Measurements from ENCODE around the gene TMPRSS9. TPM values are rescaled to one million over a fixed set of nuclear protein-coding genes. Genes with fewer than 3 reads are reported as not detected.

The TMPRSS9 gene
- total and polyA plus RNA-seq, 2 of the 13 experiments (the other 11 are each of a cell fraction or from before 2014, with no cell fraction given) = 2.5 to 5.2 TPM

DNA sequence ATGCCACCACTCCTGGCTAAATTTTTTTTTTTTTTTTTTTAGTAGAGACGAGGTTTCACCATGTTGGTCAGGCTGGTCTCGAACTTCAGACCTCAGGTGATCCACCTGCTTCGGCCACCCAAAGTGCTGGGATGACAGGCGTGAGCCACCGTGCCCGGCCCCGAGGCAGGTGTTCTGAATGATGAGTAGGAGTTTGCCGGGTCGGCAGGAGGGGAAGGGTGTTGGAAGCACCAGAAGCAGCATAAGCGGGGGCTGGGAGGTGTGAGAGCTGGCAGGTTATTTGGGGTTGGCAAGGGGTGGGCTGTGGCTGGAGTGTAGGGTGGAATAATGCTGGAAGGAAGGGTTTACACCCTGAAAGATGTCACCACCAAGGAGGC, 29.8 kb upstream of the TMPRSS9 start (continued):
- TF ChIP-seq, protein P1, sequence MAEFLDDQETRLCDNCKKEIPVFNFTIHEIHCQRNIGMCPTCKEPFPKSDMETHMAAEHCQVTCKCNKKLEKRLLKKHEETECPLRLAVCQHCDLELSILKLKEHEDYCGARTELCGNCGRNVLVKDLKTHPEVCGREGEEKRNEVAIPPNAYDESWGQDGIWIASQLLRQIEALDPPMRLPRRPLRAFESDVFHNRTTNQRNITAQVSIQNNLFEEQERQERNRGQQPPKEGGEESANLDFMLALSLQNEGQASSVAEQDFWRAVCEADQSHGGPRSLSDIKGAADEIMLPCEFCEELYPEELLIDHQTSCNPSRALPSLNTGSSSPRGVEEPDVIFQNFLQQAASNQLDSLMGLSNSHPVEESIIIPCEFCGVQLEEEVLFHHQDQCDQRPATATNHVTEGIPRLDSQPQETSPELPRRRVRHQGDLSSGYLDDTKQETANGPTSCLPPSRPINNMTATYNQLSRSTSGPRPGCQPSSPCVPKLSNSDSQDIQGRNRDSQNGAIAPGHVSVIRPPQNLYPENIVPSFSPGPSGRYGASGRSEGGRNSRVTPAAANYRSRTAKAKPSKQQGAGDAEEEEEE (CRISPR knock-in tag; IDR thresholded peaks at IDR 0.05; ENCODE audit: borderline replicate concordance) = no peak
- TF ChIP-seq ZSCAN21 (CRISPR knock-in tag; IDR thresholded peaks at IDR 0.05; ENCODE audit: borderline replicate concordance) (no peak), SMAD3 (CRISPR knock-in tag; IDR thresholded peaks at IDR 0.05) (no peak), MAZ (IDR thresholded peaks at IDR 0.05; ENCODE audit: borderline replicate concordance, low read depth, low read length) (no peak), MAZ (CRISPR knock-in tag; IDR thresholded peaks at IDR 0.05; ENCODE audit: low read depth) (no peak; the same call in 1 of the 2 replicates), TARDBP (CRISPR knock-in tag; IDR thresholded peaks at IDR 0.05) (no peak), ZNF235 (CRISPR knock-in tag; IDR thresholded peaks at IDR 0.05; ENCODE audit: borderline replicate concordance) (no peak)

DNA sequence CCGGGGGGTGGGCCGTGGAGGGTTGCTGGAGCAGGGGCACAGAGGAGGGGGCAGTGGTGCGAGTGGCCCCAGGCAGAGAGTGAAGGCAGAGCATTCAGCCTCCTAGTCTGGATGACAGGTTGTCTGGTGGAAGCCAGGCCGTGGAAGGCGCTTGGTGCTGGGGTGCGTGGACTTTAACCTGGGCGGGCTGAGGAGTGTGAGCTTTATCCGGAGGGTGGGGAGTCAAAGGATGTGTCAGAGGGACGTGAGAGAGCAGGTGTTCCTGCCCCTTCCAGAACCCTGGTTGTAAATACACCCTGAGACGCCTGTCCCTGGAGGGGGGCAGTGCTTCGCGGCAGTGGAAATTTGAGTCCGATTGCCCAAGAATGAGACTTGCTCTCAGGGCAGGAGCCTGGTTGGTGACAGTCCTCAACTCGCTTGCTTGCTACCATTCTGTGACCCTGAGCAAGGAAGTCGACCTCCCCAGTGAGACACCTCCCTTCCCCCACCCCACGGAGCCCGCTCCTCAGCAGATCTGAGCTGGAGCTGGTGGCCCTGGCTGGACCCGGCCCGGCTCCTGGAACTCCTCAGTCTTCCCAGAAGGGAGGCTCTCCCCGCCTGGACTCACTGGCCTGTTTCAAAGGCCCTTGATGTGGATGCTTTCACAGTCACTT, 29.3 kb upstream of the TMPRSS9 start:
- peaks cover 0 to 7% of the 10 kb centered on the region in 2 experiments; a peak in 1 of 5 replicates for H3K36me3 ChIP-seq (replicated peaks in 1 of 2; ENCODE audit: control insufficient read depth in 1 of 2, insufficient read depth in 2 of 2, low read length in 2 of 2)
- WGBS (ENCODE audit: low lambda C conversion rate) = 0% methylated on average over 1 of the region's 20 CpGs
- DNase-seq (ENCODE audit: low spot score) = peak; percentile 68
- in situ Hi-C loops (cut with HindIII; ENCODE audit: extremely low pct_ligation_motif_present, low pct_unique_long_range_greater_than_20kb) = no loop called here
- H4K20me1 ChIP-seq (ENCODE audit: insufficient read depth, low read length) = peaks cover 6% of the 10 kb centered on the region; the same call in 1 of the 2 replicates
- no peak overlapping the region for H2AFZ ChIP-seq (ENCODE audit: low read length)
- peaks cover 65% of the 10 kb centered on the region for H3K4me1 ChIP-seq (ENCODE audit: insufficient read depth, low read length)
- H3K4me3 ChIP-seq (replicated peaks in 1 of 3; ENCODE audit: insufficient read depth in 1 of 3, low read depth in 2 of 3, low read length in 3 of 3) = peak overlapping the region; percentile 47 to 73 (median 56)
- H3K9ac ChIP-seq (ENCODE audit: insufficient read depth, low read depth, low read length) = peak overlapping the region; percentile 56
- peak overlapping the region; percentile 95 for H3K4me2 ChIP-seq (ENCODE audit: low read depth, low read length)
- H3K9me3 ChIP-seq (ENCODE audit: low read length) = no peaks in the 10 kb centered on the region
- intact Hi-C loops (cut with micrococcal nuclease; ENCODE audit: unreplicated experiment) = no loop called here
- H3K27ac ChIP-seq (ENCODE audit: extremely low read length, insufficient read depth, low read length) = peak overlapping the region; percentile 53
- peak; percentile 73 for FAIRE-seq
- no TSS peak for BruUV-seq (replicated peaks)
- H3K27me3 ChIP-seq (ENCODE audit: control insufficient read depth in 1 of 2, insufficient read depth in 2 of 2, low read length in 2 of 2) = no peaks in the 10 kb centered on the region; a peak in 1 of 5 replicates
- H3K79me2 ChIP-seq (ENCODE audit: insufficient read depth, low read length) = peaks cover 38% of the 10 kb centered on the region
- ATAC-seq = peak; percentile 65
- ChIA-PET CTCF (ENCODE audit: low intra/inter-chr PET ratio, low total read pairs) (no interaction called here), POLR2A (interaction anchor here (0.6 to 3.4 kb wide), 11 partner anchors 15 to 466 kb away, joined by 3 to 35 read pairs (median 5); partner anchors contain the start of genes LMNB2, PLEKHJ1 and TIMM13)
- no peak for TF ChIP-seq ZNF234 (CRISPR knock-in tag; conservative IDR thresholded peaks at IDR 0.05)
- TF ChIP-seq TSC22D2 (CRISPR knock-in tag; IDR thresholded peaks at IDR 0.05; ENCODE audit: borderline replicate concordance) = 0 out of 2 replicates have a peak, but pooled peaks have one; percentile 19
- no peak for TF ChIP-seq MATR3 (CRISPR knock-in tag; IDR thresholded peaks at IDR 0.05)
- peak; percentile 32; the same call in 1 of the 2 replicates for TF ChIP-seq ZNF772 (CRISPR knock-in tag; IDR thresholded peaks at IDR 0.05)
- TF ChIP-seq RFX3 (CRISPR knock-in tag; IDR thresholded peaks at IDR 0.05) = no peak
- TF ChIP-seq RXRB (CRISPR knock-in tag; IDR thresholded peaks at IDR 0.05; ENCODE audit: borderline replicate concordance) = peak; percentile 47; the same call in 1 of the 2 replicates
- TF ChIP-seq, protein P2, sequence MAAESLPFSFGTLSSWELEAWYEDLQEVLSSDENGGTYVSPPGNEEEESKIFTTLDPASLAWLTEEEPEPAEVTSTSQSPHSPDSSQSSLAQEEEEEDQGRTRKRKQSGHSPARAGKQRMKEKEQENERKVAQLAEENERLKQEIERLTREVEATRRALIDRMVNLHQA (CRISPR knock-in tag; IDR thresholded peaks at IDR 0.05) = no peak
- no peak for TF ChIP-seq ZNF550 (CRISPR knock-in tag; IDR thresholded peaks at IDR 0.05; ENCODE audit: borderline replicate concordance)
- TF ChIP-seq, protein P3, sequence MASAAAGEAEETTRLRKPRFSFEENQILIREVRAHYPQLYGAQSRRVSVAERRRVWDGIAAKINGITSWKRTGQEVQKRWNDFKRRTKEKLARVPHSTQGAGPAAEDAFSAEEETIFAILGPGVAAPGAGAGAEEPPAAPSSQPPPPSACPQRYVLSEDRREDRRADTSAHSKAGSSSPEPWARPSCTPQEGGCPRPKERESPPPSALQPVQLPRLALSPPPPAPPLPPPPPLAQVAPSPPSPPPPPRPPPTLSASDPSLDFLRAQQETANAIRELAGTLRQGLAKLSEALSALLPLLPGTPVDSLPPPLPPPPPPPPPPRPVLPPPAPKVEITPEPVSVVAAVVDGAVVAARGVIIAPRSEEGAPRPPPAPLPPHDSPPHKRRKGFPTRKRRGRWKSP (CRISPR knock-in tag; IDR thresholded peaks at IDR 0.05) = 0 out of 2 replicates have a peak, but pooled peaks have one; percentile 29
- TF ChIP-seq SOX6 (IDR thresholded peaks at IDR 0.05) = no peak
- peak; percentile 33; the same call in 1 of the 2 replicates for TF ChIP-seq SOX6 (CRISPR knock-in tag; IDR thresholded peaks at IDR 0.05)
- peak; percentile 85 for TF ChIP-seq SP5 (CRISPR knock-in tag; IDR thresholded peaks at IDR 0.05; ENCODE audit: borderline replicate concordance, low read depth)
- TF ChIP-seq, protein P4, sequence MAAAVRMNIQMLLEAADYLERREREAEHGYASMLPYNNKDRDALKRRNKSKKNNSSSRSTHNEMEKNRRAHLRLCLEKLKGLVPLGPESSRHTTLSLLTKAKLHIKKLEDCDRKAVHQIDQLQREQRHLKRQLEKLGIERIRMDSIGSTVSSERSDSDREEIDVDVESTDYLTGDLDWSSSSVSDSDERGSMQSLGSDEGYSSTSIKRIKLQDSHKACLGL (CRISPR knock-in tag; IDR thresholded peaks at IDR 0.05) = 0 out of 2 replicates have a peak, but pooled peaks have one; percentile 38
